ENCODE results near the gene FLNC.

The FLNC gene

GRCh38 chr7:128826512-128826911 is 3.7 kb upstream of the FLNC start:
- H3K4me3 ChIP-seq (replicated peaks in 1 of 2; ENCODE audit: low read depth in 2 of 2, low read length in 2 of 2), result no peak overlapping the region
- no peak for TF ChIP-seq CTCF (IDR thresholded peaks at IDR 0.05; ENCODE audit: low read depth, low read length)
- DNase-seq (ENCODE audit: low read depth in 2 of 2), result no peak

GRCh38 chr7:128826916-128827247 is 3.3 kb upstream of the FLNC start:
- TF ChIP-seq CTCF (IDR thresholded peaks at IDR 0.05; ENCODE audit: low read depth, low read length), result no peak
- DNase-seq (ENCODE audit: low read depth in 2 of 2), result no peak
- no peak overlapping the region for H3K4me3 ChIP-seq (replicated peaks in 1 of 2; ENCODE audit: low read depth in 2 of 2, low read length in 2 of 2)

GRCh38 chr7:128827248-128827958 is 2.8 kb upstream of the FLNC start:
- TF ChIP-seq CTCF (IDR thresholded peaks at IDR 0.05; ENCODE audit: low read depth, low read length), result no peak
- peak; percentile 85 to 89 for DNase-seq (ENCODE audit: low read depth in 2 of 2)
- no peak overlapping the region for H3K4me3 ChIP-seq (replicated peaks in 1 of 2; ENCODE audit: low read depth in 2 of 2, low read length in 2 of 2)

GRCh38 chr7:128827971-128828711 is 2.1 kb upstream of the FLNC start:
- H3K4me3 ChIP-seq (replicated peaks in 1 of 2; ENCODE audit: low read depth in 2 of 2, low read length in 2 of 2), result no peak overlapping the region
- TF ChIP-seq CTCF (IDR thresholded peaks at IDR 0.05; ENCODE audit: low read depth, low read length), result no peak
- DNase-seq (ENCODE audit: low read depth in 2 of 2), result peak; percentile 77 to 79

GRCh38 chr7:128829391-128830166 is 627 bp upstream of the FLNC start:
- peak; percentile 39 to 45 for DNase-seq (ENCODE audit: low read depth in 2 of 2)
- no peak for TF ChIP-seq CTCF (IDR thresholded peaks at IDR 0.05; ENCODE audit: low read depth, low read length)
- H3K4me3 ChIP-seq (replicated peaks in 1 of 2; ENCODE audit: low read depth in 2 of 2, low read length in 2 of 2), result peak overlapping the region; percentile 24 to 28

- DNase-seq (ENCODE audit: low read depth in 2 of 2), result peak; percentile 65
- no peak for TF ChIP-seq CTCF (IDR thresholded peaks at IDR 0.05; ENCODE audit: low read depth, low read length)
- H3K4me3 ChIP-seq (replicated peaks in 1 of 2; ENCODE audit: low read depth in 2 of 2, low read length in 2 of 2), result peak overlapping the region; percentile 68 to 80
These were observed 1.2 kb downstream of the FLNC start for GRCh38 chr7:128831178-128831993.
